AG09309 (cell line): Measurements from ENCODE around the gene MED9.

Source experiments
- DNase-seq: peaks from one replicate; pipeline ENCODE4 v3.0.0-alpha.2; 2010; ENCODE audit warnings: low read depth
- H3K4me3 ChIP-seq: 2 replicates; pipeline ENCODE4 v1.5.1; 2011; ENCODE audit warnings: mild to moderate bottlenecking, low read depth, low read length, moderate library complexity; ENCODE audit not compliant: control insufficient read depth
- TF ChIP-seq, protein P1 (sequence below): IDR thresholded peaks from 2 replicates; pipeline ENCODE4 v1.5.1; 2011; ENCODE audit warnings: mild to moderate bottlenecking, low read depth, low read length, inconsistent platforms; ENCODE audit not compliant: insufficient read depth, control insufficient read depth; ENCODE audit errors: missing control alignments

MED9 gene

DNA sequence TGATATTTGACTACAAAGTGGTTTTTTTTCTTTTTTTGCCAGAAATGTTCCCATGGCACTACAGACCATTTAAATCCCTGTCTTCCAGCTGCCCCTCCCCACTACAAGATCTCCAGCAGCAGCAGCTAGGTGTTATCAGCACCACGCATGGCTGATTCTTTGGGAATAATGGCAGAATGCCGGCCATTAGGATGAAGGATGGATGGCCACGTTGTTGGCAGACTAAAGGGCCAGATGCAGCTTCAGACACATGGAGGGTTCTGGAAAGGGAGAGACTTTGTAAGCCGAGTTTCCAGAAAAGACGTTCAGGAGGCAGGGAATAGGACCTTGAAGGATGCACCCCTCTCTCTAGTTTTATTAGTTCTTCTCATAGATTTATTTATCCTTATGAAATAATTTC is 10.3 kb upstream of the MED9 start:
- no peak for DNase-seq
- TF ChIP-seq, protein P1, sequence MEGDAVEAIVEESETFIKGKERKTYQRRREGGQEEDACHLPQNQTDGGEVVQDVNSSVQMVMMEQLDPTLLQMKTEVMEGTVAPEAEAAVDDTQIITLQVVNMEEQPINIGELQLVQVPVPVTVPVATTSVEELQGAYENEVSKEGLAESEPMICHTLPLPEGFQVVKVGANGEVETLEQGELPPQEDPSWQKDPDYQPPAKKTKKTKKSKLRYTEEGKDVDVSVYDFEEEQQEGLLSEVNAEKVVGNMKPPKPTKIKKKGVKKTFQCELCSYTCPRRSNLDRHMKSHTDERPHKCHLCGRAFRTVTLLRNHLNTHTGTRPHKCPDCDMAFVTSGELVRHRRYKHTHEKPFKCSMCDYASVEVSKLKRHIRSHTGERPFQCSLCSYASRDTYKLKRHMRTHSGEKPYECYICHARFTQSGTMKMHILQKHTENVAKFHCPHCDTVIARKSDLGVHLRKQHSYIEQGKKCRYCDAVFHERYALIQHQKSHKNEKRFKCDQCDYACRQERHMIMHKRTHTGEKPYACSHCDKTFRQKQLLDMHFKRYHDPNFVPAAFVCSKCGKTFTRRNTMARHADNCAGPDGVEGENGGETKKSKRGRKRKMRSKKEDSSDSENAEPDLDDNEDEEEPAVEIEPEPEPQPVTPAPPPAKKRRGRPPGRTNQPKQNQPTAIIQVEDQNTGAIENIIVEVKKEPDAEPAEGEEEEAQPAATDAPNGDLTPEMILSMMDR, result no peak
- no peak overlapping the region for H3K4me3 ChIP-seq

DNA sequence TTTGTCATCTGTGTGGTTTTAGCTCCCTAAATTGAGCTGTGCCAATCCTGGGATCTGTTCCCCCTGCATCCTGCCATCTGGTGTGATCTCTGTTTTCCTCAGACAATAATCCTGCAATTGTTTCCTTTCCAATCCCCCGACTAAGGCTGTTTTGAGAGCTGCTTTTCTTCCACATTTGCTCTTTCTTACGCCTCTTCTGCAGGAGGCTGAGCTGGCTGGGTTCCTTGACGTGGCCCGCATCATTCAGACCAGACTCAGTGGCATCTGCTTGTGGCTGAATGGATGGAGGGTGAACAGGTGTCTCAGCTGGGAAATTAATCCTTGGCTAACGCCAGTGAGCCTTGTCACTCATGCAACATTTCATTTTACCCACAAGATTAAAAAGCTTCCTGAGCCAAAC is 9.8 kb upstream of the MED9 start:
- TF ChIP-seq, protein P1, result no peak
- H3K4me3 ChIP-seq, result no peak overlapping the region
- no peak for DNase-seq

- TF ChIP-seq, protein P1, result no peak
- H3K4me3 ChIP-seq, result no peak overlapping the region
- DNase-seq, result no peak
Measured at GRCh38 chr17:17467720-17468119, 9.1 kb upstream of the MED9 start.

GRCh38 chr17:17468217-17469010 is 8.4 kb upstream of the MED9 start:
- no peak for DNase-seq
- TF ChIP-seq, protein P1, result no peak
- H3K4me3 ChIP-seq, result no peak overlapping the region

DNA sequence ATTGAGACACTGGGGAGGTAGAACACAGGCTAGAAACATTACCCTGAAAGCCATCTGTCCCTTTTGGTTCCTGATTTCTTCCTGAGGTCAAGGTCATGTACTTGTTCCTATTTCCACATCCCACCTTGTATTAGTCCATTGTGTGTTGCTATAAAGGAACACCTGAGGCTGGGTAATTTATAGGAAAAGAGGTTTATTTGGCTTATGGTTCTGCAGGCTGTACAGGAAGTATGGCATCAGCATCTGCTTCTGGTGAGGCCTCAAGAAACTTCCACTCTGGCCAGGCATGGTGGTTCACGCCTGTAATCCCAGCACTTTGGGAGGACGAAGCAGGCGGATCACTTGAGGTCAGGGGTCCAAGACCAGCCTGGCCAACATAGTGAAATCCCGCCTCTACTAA is 7.4 kb upstream of the MED9 start:
- H3K4me3 ChIP-seq, result no peak overlapping the region
- TF ChIP-seq, protein P1, result no peak
- DNase-seq, result no peak

DNA sequence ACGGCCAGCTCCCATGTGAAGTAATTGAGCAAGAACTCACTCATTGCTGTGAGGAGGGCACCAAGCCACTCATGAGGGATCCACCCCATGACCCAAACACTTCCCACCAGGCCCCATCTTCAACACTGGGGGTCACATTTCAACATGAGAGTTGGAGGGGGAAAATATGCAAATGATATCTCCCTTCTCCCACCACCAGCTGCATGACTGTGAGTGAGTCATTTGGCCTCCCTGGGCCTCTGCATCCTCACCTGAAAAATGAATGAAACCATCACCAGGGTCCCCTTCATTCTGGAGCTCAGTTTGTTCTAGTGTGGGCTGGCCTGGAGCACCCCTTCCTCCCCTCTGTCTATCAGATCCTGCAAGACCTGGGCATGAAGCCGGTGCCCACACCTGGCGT is 6.8 kb upstream of the MED9 start:
- TF ChIP-seq, protein P1, result no peak
- no peak overlapping the region for H3K4me3 ChIP-seq
- no peak for DNase-seq
